Smooth muscle cell (in vitro differentiated cells): ENCODE measurements around the gene C1orf141. TPM values are rescaled to one million over a fixed set of nuclear protein-coding genes. Genes with fewer than 3 reads are reported as not detected.
"Not testable (repeated sequence)": the region's sequence is repeated elsewhere in the genome, so short reads cannot be mapped to it uniquely, and the experiment has no call there.

Experiments used
- DNase-seq: peaks from one replicate; lab custom pipeline; 2025; ENCODE audit not compliant: unreplicated experiment; lab: John Stamatoyannopoulos, UW
- H2AFZ ChIP-seq: fragments of 200-600 bp; sonication (generic); 2 replicates; pipeline ENCODE4 v1.6.0; 2016; ENCODE audit warnings: antibody characterized with exemption, low read depth, mild to moderate bottlenecking
- H3F3A ChIP-seq: fragments of 200-600 bp; sonication (generic); 2 replicates; pipeline ENCODE4 v1.6.0; 2017; ENCODE audit warnings: antibody characterized with exemption, low read depth
- H3K27ac ChIP-seq: fragments of 200-600 bp; sonication (generic); 2 replicates; pipeline ENCODE4 v1.5.1; 2016; ENCODE audit warnings: low read depth, mild to moderate bottlenecking
- H3K27me3 ChIP-seq: fragments of 200-600 bp; sonication (generic); 2 replicates; pipeline ENCODE4 v1.6.1; 2016; ENCODE audit warnings: low read depth, mild to moderate bottlenecking
- H3K36me3 ChIP-seq: fragments of 200-600 bp; sonication (generic); 2 replicates; pipeline ENCODE4 v1.5.1; 2016; ENCODE audit warnings: low read depth
- H3K4me1 ChIP-seq: fragments of 200-600 bp; sonication (generic); 2 replicates; pipeline ENCODE4 v1.5.1; 2016; ENCODE audit warnings: low read depth
- H3K4me2 ChIP-seq: fragments of 200-600 bp; sonication (generic); 2 replicates; pipeline ENCODE4 v1.6.0; 2016; ENCODE audit warnings: mild to moderate bottlenecking
- H3K4me3 ChIP-seq: fragments of 200-600 bp; sonication (generic); 2 replicates; pipeline ENCODE4 v1.5.1; 2016; ENCODE audit warnings: mild to moderate bottlenecking
- H3K79me2 ChIP-seq: fragments of 200-600 bp; sonication (generic); 2 replicates; pipeline ENCODE4 v1.6.0; 2016; ENCODE audit warnings: low read depth, mild to moderate bottlenecking
- H3K9ac ChIP-seq: fragments of 200-600 bp; sonication (generic); 2 replicates; pipeline ENCODE4 v1.6.0; 2016; ENCODE audit warnings: low read depth
- H3K9me3 ChIP-seq: fragments of 200-600 bp; sonication (generic); replicated peaks from 2 replicates; pipeline ENCODE4 v1.5.1; 2016; ENCODE audit warnings: low read depth
- H4K20me1 ChIP-seq: fragments of 200-600 bp; sonication (generic); 2 replicates; pipeline ENCODE4 v1.6.0; 2016; ENCODE audit warnings: low read depth
- WGBS: methylation state at CpG from one replicate; pipeline ENCODE4 v1.1.7; 2016; ENCODE audit warnings: low lambda C conversion rate; 5-methylcytosine and 5-hydroxymethylcytosine counted together
- polyA plus RNA-seq: library from polyadenylated mRNA; unstranded; fragments of >200 nt; fragmentation: Nextera tagmentation; extraction: Ambion mirVana; gene quantifications from 2 replicates; pipeline ENCODE4 v1.2.1, GENCODE V29; 2016
- total RNA-seq: library from RNA; depleted of rRNA; stranded (reverse); fragments of >200 nt; gene quantifications from 2 replicates; pipeline ENCODE4 v1.2.3, GENCODE V29; 2014
- TF ChIP-seq, protein P1 (sequence below): fragments of 200-600 bp; sonication (generic); IDR thresholded peaks from 2 replicates; pipeline ENCODE4 v1.5.1; 2017; ENCODE audit warnings: borderline replicate concordance, mild to moderate bottlenecking, antibody characterized with exemption; ENCODE audit not compliant: insufficient read depth, poor library complexity, severe bottlenecking

C1orf141 gene
- total and polyA plus RNA-seq, 2 experiments from 2014 or later, result not detected

GRCh38 chr1:67144696-67145095 is 9.9 kb upstream of the C1orf141 start:
- WGBS, result 92% methylated on average over 2 of the region's 2 CpGs

DNA sequence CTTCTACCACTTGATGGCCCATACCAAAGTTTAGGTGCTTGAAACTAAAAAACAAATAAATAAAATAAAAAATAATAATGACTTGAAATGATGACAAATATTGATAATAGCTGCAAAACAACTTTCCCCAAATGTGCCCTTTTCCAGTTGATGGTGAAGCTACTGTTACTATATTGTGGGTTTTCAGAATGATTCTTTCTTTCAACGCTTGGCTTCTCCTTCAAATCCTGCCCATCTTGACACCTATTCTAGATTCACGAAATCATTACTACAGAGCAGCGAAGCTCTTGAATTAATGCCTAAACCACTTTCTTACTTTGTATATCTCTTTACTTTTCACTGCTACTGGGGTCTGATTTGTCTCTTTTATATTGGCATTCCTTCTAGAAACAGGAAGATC is 9.2 kb upstream of the C1orf141 start:
- no peaks in the 10 kb centered on the region for H3K4me1 ChIP-seq
- no peaks in the 10 kb centered on the region for H3F3A ChIP-seq
- no peaks in the 10 kb centered on the region for H3K27me3 ChIP-seq
- WGBS, result 95% methylated on average over 3 of the region's 3 CpGs
- H3K9me3 ChIP-seq, result no peaks in the 10 kb centered on the region
- H4K20me1 ChIP-seq, result no peaks in the 10 kb centered on the region
- TF ChIP-seq, protein P1, sequence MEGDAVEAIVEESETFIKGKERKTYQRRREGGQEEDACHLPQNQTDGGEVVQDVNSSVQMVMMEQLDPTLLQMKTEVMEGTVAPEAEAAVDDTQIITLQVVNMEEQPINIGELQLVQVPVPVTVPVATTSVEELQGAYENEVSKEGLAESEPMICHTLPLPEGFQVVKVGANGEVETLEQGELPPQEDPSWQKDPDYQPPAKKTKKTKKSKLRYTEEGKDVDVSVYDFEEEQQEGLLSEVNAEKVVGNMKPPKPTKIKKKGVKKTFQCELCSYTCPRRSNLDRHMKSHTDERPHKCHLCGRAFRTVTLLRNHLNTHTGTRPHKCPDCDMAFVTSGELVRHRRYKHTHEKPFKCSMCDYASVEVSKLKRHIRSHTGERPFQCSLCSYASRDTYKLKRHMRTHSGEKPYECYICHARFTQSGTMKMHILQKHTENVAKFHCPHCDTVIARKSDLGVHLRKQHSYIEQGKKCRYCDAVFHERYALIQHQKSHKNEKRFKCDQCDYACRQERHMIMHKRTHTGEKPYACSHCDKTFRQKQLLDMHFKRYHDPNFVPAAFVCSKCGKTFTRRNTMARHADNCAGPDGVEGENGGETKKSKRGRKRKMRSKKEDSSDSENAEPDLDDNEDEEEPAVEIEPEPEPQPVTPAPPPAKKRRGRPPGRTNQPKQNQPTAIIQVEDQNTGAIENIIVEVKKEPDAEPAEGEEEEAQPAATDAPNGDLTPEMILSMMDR, result no peak
- H3K4me2 ChIP-seq, result no peak overlapping the region
- H3K4me3 ChIP-seq, result no peak overlapping the region
- no peaks in the 10 kb centered on the region for H3K36me3 ChIP-seq
- no peak overlapping the region for H3K9ac ChIP-seq
- H3K27ac ChIP-seq, result no peak overlapping the region
- H2AFZ ChIP-seq, result no peak overlapping the region
- DNase-seq, result no peak
- no peaks in the 10 kb centered on the region for H3K79me2 ChIP-seq

More at GRCh38 chr1:67144696-67145095, 9.9 kb upstream of the C1orf141 start:
- H3K36me3 ChIP-seq, result no peaks in the 10 kb centered on the region
- TF ChIP-seq, protein P1, result peak; percentile 13
- H3K27me3 ChIP-seq, result no peaks in the 10 kb centered on the region
- no peaks in the 10 kb centered on the region for H3F3A ChIP-seq
- H3K9me3 ChIP-seq, result no peaks in the 10 kb centered on the region
- no peaks in the 10 kb centered on the region for H3K4me1 ChIP-seq
- no peak overlapping the region for H2AFZ ChIP-seq
- no peak overlapping the region for H3K4me3 ChIP-seq
- H3K9ac ChIP-seq, result no peak overlapping the region
- no peaks in the 10 kb centered on the region for H4K20me1 ChIP-seq
- H3K27ac ChIP-seq, result no peak overlapping the region
- no peak overlapping the region for H3K4me2 ChIP-seq
- DNase-seq, result no peak
- no peaks in the 10 kb centered on the region for H3K79me2 ChIP-seq

DNA sequence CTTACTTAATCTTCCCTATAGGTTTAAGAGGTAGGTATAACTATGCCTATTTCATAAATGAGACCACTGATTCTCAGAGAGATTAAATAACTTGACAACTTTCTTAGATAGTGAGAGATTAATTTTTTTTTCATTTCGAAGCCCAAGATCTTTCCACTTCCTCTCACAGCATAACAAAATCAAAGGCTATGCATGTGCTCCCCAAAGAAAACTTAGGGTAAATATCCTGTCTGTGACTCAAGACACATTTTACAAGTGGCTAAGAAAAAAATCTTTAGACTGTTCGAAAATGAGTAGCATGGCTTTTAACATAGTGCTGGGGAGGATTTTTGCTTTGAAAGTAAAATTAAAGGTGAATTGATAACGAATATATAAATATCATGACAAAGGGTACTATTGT is 8.2 kb upstream of the C1orf141 start:
- no peaks in the 10 kb centered on the region for H3K4me1 ChIP-seq
- no peak overlapping the region for H3K4me3 ChIP-seq
- 75% methylated on average over 3 of the region's 3 CpGs for WGBS
- TF ChIP-seq, protein P1, result no peak
- H3K27ac ChIP-seq, result no peak overlapping the region
- H3F3A ChIP-seq, result no peaks in the 10 kb centered on the region
- no peaks in the 10 kb centered on the region for H3K27me3 ChIP-seq
- H4K20me1 ChIP-seq, result no peaks in the 10 kb centered on the region
- no peak overlapping the region for H3K4me2 ChIP-seq
- no peak for DNase-seq
- no peak overlapping the region for H2AFZ ChIP-seq
- H3K79me2 ChIP-seq, result no peaks in the 10 kb centered on the region
- no peaks in the 10 kb centered on the region for H3K36me3 ChIP-seq
- no peak overlapping the region for H3K9ac ChIP-seq
- no peaks in the 10 kb centered on the region for H3K9me3 ChIP-seq

- H3K36me3 ChIP-seq, H3K9me3 ChIP-seq, H3K27ac ChIP-seq, H3K79me2 ChIP-seq, H3K4me1 ChIP-seq, H3K9ac ChIP-seq, H2AFZ ChIP-seq, H4K20me1 ChIP-seq, H3K4me3 ChIP-seq, DNase-seq, H3K4me2 ChIP-seq, H3K27me3 ChIP-seq, H3F3A ChIP-seq: not testable (repeated sequence)
- WGBS, result 55% methylated on average over 3 of the region's 3 CpGs
Observed at GRCh38 chr1:67141832-67142231, 7.1 kb upstream of the C1orf141 start.
